Measurements from ENCODE around the gene P2RX1.
A peak's percentile ranks its signal among the peaks of the same experiment; 100 is the strongest.

The P2RX1 gene

DNA sequence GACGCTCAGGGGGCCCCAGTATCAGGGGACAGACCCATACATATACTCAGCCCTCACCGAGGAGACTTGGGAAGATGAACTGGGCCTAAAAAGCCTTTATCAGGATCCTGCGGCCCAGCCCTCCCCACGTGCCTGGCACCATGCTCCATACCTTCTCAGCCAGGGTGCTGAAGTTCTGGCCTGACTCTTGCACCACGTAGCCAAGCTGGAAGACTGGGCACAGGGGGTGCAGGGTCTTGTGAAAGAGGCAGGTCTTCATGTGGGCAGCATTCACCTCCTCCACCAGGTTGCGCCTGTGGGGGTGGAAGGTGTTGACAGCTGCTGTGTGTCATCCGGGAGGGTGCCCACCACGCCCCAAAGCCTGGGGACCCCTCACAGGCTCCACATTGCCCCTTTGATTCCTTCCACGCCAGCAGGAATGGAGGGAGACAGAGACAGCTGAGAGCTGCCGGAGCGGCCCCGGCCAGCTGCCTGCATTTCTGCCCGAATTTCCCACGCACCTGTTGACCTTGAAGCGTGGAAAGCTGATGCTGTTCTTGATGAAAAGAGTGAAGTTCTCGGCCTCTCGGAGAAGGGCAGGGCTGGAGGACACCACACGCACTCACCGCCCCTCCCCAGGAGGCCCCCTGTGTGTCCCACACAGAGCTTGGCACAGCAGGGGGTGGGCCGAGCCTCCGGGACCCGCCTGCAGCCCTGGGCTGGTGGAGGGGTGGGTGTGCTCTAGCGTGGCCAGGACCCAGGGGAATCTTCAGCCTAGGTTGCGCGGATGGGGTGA is 13.0 kb downstream of the P2RX1 start:
- no peak for DNase-seq

DNA sequence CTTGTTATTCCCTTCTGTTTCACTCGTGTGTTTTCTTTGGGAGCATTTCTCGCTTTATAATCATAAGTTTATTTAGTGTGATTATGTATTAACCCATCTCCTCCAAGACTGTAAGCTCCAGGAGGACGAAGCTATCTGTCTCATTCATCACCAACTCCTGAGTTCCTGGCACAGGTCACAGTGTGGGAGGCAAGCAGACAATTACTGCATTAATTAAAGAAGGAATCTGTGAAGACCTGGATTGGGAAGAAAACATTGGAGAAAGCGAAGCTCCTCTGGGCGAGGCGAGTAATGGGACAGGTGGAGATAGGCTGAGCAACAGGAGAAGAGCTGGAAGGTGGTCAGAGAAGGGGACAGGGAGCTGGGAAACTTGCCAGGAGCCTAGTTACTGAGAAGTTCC is 15.6 kb downstream of the P2RX1 start:
- DNase-seq: no peak

DNA sequence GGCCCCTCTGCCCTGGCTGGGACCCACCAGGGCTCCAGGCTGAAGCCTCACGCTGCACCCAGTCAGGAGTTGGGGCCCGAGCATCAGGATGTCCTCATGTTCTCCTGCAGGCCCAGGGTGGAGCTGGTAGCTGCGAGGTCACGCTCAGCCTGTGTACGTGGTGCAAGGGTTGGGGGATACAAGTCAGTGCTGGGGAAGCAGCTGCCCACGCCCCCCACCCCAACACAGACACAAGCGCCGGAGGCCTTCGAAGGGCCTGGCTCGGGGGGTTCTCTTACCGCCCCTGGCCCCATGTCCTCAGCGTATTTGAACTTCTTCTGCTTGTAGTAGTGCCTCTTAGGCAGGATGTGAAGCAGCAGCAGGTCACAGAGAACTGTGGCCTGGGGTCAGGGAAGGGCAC is 18.5 kb downstream of the P2RX1 start:
- no peak for DNase-seq

DNA sequence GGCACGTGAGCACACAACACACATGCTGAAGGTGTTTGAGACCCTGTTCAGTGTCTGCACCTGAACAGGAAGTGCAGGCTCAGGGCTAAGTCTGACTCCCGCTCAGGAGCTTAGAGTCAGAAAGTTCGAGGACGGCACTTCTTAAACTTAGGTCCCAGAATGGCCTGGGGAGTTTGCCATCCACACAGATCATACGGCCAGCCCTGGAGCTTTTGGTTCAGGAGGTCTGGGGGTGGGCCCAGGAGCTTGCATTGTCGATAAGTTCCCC is 19.4 kb downstream of the P2RX1 start:
- no peak for DNase-seq

DNA sequence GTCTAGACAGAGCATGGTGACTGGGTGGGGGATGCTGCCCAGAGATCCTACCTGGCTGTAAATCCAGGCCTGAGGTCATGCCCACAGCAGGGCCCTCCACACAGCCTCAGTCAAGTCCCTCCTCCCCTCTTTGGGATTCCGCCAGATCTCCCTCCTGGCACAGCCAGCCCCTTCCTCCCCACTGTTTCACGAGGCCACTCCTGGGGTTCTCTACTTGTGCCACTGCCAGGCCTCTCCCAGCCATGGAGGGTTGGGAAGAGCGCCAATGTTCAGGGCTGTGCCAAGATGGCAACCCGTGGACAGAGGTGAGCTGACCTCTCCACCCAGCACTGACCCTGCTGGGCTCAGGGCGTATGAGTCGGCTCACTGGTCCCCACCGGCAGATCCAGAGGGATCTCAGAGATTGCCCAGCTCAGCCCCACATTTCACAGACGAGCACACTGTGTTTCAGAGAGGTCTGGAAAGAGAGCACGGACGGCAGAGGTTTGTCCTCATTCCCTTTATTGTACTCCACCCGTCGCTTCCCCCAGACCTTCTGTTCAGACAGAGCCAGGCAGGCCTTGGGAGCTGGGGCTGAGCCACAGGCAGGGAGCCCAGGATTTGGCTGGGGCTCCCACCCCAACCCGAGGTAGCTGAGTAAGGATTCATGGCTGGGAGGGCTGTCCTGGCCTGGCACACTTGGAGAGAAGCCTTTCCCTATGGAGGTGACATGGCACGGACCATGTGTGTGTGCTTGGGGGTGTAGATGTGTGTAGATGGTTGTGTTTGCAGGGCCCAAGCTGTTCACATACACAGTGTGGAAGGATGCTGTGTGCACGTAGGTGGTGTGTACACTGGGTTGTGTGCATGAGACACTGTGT is 19.9 kb downstream of the P2RX1 start:
- no peak for DNase-seq

DNA sequence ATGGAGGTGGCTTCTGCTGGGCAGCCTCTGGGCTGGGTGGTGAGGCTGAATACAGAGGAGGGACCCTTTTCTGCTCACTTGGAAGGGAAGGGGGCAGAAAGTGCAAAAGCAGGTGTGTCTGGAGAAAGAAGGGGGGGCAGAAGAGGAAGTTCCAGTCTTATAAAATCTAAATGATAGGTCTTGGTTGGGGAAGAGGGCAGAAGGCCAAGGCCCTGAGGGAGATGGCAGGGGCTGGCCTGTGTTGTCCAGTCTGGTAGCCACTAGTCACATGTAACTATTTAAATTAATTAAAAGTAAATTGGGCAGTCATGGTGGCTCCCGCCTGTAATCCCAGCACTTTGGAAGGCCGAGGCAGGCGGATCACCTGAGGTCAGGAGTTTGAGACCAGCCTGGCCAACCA is 20.9 kb downstream of the P2RX1 start:
- no peak for DNase-seq

DNA sequence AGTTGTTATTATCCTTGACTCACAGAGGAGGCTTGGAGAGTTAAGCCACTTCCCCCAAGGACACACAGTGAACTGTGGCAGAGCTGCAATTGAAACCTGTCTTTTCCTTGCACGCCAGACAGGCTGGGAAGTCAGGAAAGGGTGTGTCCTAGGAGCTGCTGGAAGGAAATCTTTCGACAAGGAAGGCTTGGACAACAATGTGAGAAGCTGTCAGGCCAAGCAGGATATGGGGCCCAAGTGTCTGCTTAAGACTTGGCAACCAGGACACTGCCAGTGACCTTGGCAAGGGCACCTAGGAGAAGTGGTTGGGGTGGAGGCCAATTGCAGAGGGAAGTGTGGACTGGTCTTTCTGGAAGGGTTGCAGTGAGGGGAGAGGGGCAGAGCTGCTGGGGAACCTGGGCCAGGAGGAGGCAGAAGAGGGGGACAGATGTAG is 21.3 kb downstream of the P2RX1 start:
- DNase-seq: peak; percentile 21

DNA sequence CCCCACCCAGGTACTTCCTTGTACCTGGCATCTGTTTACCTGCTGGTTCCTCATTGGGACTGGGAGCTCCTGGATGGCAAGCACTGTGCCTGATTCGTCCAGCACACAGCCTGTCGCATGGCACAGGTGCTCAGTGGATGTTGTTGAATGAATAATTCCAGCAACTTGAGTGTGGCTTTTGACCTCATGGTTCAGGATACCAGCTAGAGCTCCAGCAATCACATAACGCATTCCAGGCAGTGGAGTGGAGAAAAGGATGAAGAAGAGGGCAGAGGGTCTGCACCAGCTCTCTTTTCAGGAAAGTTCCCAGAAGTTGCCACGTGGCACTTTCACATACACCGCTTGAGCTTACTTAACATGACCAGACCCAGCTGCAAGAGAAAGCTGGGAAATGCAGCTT is 22.1 kb downstream of the P2RX1 start:
- no peak for DNase-seq

DNA sequence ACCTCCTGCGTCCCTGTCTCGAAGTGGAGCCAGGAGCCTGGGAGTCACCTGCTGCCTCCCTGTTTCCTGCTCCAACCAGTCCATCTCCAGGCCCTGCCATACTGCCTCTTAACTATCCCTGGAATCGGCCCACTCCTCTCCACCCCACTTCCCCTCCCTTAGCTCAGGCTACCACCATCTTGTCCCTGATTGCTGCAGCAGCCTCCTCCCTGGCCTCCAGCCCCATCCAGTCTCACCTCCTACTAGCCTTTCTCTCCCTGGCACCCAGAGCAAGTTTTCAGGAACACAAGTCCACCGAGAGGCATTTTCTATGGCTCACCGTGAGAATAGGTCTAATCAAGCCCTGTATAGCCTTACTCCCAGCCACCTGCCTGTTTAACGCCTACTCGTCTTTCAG is 22.5 kb downstream of the P2RX1 start:
- DNase-seq: no peak

DNA sequence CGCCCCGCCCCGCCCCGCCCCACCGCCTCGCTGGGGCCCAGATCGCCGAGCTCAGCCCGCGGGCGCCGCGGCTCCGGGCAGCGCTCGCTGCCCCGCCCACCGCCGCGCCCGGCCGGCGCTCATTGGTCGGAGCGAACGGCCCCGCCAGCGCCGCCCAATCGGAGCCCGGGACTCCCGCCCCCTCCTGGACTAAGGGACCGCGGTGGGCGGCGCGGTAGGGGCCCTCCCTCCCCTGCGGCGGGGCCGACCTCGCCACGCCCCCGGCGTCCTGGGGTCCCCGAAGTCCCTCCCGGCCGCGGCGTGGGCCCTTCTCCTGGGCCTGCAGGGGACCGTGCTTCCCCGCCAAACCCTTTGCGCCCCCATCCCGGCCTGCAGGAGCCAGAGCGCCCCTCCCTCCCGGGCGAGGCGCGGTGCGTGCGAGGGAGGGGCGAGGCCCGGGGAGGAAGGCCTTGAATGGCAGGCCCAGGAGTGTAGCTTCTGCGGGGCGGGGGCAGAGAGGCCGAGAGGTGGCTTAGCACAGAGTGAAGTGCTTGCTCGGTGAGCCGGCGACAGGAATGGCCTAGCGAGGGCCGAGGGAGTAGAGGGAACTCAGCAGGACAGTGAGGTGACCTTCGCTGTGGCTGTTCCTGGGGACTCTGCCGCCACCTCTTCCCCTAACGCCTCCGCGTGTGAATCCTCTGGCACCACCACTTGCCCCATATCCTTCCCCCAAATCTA is 23.1 kb downstream of the P2RX1 start, which contains the start of gene CAMKK1:
Gene CAMKK1 (minus strand): TSS at position 51 of the 717 bp plus-strand sequence. CDS start 7,366 bp downstream, outside the sequence.
- peak; percentile 89 for DNase-seq

DNA sequence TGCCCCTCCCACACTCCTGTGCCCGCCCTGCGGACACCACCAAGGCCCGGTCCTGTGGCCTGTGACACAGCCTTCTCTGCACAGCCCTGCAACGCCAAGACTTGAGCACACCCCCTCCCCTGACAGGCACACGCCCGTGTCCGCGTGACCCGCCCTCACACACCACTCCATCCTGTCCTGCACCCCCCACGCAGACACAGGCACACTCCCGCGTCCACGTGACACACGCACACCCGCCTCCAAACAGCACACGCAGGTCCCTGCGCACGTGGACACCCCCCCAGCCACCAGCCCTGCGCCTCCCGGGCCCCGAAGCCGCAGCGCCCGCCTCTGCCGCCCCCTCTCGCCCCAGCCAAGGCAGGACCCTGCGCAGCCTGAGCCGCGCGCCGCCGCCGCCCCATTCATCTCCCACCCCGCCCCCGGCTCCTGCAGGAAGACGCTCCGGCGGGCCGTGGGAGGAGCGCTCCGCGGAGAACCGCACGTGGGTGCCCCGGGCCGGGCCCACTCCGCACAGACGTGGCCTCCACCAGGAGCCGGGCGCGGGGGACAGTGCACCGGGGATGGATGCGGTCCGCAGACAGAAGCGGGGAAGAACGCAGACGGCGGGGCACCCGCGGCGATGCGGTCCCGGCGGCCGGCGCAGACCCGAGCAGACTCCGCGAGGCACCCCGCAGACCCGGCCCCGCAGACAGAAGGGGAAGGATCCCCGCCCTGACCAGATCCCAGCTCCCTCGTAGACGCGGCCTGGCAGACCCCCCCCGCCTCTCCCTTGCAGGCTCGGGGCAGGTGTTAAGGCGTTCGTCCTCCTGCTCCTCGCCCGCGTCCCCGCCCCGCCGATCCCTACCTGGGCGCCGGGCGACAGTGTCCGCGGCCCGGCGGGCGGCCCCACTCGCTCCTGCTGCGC is 23.9 kb downstream of the P2RX1 start:
- DNase-seq: peak; percentile 75

DNA sequence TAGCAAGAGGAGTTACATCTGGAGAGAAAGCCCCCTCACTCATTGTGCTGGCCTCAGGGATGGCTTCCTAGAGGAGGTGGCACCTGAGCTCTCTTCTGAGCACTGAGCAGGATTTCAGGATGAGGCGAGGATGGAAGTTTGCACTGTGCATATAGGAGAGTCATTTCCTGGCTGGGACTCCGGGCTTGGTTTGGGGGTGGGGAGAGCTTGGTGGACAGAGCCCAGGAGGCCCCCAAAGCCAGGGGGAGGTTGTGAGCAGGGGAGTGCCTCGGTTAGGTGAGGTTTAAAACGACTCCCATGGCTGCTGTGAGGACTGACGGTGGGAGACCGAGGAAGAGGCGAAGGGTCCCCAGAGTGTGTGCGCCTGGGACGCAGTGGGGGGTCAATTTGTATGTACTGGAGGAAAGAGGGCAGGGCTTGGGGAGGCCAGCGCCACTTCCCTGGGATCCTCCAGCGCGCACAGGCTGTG is 24.6 kb downstream of the P2RX1 start:
- no peak for DNase-seq

DNA sequence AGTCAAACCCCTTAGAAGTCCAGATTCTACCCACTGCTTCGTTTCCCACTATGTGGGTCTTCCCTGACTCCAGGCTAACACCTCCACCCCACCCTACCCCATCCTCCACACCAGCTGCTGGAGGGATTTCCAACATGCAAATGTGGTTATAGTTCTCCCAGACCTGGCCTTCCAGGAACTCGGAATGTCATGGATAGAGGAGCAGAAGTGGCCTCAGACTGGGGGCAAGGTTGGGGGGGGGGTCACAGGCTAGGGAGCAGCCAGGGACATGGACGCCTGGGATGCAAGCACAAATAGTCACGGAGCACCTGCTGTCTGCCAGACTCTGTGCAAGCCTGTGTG is 25.4 kb downstream of the P2RX1 start:
- no peak for DNase-seq

DNA sequence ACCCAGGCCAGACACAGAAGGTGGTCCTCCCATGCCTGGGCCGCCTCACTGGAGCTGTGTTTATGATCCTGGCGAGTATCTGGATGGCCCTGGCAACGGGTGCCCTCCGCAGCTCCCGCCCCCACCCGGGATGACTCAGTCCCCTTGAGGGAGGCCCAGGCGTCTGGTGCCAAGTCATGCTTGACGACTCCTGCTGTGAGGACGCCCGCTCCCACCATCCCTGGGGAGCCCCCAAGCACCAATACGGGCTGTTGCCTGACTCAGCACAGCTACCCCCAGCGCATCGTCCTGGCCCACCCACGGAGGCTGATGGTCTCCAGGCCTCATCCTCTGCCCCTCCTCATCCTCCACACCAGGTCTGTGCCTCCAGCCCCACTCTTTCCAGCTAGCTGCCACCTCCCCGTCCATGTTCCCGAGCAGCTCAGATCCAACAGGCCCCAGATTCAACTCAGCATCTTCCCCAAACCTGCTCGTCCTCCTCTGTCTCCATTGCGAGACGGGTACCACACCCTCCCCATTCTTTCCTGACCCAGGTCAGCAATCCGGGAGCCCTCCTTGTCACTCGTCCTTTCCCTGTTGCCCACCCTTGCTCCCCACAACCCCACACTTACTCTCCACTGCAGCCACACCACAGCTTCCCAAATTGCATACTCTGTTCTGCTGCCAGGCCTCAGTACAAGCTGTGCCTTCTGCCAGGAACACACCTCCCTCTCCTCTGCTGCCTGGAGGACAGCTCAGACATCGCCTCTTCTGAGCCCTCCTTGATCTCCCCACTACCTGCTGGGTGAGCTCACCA is 26.0 kb downstream of the P2RX1 start:
- DNase-seq: no peak

DNA sequence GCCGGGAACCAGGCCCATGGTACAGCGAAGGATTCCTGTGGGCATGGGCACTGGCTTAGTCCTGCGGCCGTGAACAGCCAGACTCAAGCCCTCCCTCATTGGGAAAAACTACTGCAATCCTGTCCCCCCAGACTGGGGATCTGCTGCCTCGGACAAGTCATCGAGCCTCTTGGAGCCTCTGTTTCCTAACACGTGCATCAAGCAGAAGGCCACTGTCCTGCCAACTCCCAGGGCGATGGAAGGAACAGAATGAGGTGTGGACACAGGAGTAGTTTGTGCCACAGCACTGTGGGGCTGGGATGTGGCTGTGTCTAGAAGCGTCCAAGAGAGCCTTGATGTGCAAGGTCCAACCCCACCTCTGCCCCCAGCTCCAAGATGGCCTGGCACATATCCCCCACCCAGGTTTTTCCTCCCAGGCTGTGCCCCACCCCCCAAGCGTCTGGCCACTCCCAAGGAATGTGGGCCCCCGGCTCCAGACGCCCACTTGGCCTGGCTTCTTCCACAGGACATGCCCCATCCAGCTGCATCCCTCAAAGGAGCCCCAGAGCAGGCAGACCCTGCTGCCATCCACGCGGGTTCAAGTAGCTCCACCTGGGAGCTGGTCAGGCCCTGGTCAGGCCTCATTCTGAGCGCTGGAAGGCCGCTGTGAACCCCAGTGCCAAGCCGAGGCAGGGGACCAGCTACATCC is 26.8 kb downstream of the P2RX1 start:
- no peak for DNase-seq

DNA sequence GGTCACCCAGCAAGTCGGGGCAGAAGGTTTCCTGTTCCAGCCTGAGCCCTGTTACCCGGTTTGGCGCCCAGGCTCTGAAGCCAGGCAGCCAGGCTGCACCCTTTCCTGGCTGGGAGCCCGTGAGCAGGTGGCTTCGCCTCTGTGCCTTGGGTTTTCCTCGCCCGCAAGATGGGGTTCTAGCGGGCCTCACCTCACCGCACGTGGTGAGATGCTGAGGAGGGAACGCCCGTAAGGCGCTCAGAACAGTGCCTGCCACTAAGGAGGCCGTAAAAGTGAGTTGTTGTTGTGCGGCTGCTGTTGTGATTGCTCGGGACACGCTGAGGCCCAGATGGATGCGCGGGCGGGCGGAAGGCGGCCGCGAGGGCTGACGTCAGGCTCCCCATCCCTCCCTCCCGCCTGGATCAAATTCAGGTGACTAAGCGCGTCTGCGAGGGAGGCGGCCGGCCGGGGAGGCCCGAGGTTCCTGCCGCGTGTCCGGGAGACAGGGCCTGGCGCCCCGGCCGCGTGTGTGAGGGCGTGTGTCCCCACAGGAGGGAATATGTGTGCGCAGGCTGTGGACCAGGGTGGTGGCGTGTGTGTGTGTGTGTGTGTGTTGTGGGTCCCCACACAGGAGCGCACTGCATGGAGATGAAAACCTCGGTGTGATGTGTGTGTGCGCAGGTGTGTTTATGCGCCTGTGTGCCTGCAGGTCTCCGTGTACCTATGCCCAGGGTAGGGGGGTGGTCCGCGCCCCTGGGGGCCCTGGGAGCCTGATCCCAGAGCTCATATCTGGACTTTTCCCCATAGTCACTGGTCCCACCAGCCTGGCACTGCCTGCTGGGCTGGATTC is 27.7 kb downstream of the P2RX1 start:
- DNase-seq: peak; percentile 2

DNA sequence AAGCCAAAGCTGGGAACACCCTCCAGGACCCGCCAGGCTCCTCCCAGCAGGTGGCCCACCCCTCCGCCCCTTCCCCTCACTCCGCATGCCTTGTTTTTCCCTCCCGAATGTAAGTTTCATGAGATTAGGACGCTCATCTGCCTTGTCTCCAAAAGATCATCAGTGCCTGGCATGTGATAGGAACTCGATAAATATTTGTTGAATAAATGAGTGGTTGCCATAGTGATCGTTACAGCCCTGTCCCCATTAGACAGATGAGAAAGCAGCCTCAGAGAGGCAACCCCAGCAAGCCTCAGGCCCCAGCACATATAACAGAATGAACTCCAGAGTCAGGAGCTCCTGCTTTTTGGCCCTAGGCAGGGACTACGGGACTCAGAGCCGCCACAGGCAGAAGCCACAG is 28.5 kb downstream of the P2RX1 start:
- no peak for DNase-seq

DNA sequence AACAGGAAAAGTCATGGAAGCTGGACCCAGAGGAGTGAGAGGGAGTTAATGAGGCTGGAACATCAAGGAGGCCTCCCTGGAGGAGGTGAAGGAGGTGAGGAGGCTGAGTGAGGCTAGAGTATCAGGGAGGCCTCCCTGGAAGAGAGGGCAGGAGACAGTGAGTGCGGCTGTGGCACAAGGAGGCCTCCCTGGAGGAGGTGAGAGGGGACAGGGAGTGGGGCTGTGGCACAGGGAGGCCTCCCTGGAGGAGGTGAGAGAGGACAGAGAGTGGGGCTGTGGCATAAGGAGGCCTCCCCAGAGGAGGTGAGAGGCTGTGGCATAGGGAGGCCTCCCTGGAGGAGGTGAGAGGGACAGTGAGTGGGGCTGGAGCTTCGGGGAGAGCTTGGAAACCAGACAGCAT is 28.9 kb downstream of the P2RX1 start:
- no peak for DNase-seq

DNA sequence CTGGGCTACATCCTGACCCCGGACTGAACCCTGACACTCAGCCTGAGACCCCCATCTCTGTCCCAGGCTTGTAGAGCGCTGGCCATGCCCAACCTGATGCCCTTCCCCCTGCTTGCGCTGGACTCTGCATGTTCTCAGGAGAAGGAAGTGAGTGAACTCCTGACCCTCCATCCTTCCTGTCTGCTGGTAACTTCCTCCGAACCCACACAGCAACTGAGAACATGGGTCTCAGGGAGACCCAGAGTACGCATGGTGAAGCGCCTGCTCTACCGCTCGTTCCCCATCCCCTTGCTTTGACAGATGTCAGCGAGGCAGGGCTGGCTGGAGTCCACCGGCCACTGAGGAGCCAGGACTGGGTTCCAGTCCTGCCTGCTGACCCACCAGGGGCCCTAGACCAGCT is 29.5 kb downstream of the P2RX1 start:
- peak; percentile 53 for DNase-seq

DNA sequence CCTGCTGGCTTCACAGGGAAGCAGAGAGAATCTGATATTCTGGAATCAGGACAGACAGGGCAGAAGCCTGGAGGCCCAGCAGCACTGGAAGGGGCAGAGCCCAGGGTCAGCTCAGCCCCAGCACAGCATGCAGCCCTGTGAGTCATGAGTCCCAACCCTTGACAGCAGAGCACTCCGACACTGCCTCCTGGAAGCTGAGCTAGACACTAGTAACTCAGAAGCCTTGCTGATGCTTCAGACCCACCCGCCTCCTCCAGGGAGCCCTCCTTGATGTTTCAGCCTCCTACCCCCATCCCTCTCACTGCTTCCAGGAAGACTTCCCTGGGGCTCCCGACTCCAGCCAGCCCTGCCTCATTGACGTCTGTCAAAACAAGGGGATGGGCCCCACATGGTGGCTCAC is 30.3 kb downstream of the P2RX1 start:
- DNase-seq: no peak
